DND-41 (cell line): ENCODE measurements around the gene KMT5B.

Source experiments
- EZH2 ChIP-seq: IDR thresholded peaks from 3 replicates; pipeline ENCODE4 v1.6.1; 2012; ENCODE audit warnings: borderline replicate concordance, low read depth, mild to moderate bottlenecking, moderate library complexity, low read length, inconsistent platforms; ENCODE audit not compliant: severe bottlenecking
- TF ChIP-seq, protein P1 (sequence below): IDR thresholded peaks from 2 replicates; pipeline ENCODE4 v1.5.1; 2012; ENCODE audit warnings: borderline replicate concordance, low read length, moderate library complexity, mild to moderate bottlenecking; ENCODE audit not compliant: poor library complexity, severe bottlenecking; ENCODE audit errors: extremely low read depth

DNA sequence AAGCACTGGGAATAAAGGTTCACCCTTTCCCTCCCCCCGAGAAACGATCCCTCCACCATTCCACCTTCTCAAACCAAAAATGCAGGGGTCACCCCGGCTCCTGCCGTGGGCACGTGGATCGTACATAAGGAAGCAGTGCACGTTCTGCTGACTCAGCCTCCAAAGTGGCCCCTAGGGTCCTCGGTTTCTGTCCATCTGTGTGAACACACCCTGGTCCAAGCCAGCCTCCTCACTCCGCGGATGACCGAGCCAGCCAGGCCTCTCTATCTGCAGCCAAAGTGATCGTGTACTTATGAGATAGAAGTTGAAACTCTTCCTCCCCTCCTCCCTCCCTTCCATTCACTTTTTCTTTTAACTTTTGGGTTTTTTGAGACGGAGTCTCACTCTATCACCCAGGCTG lies 42.4 kb upstream of the KMT5B start:
- TF ChIP-seq, protein P1, sequence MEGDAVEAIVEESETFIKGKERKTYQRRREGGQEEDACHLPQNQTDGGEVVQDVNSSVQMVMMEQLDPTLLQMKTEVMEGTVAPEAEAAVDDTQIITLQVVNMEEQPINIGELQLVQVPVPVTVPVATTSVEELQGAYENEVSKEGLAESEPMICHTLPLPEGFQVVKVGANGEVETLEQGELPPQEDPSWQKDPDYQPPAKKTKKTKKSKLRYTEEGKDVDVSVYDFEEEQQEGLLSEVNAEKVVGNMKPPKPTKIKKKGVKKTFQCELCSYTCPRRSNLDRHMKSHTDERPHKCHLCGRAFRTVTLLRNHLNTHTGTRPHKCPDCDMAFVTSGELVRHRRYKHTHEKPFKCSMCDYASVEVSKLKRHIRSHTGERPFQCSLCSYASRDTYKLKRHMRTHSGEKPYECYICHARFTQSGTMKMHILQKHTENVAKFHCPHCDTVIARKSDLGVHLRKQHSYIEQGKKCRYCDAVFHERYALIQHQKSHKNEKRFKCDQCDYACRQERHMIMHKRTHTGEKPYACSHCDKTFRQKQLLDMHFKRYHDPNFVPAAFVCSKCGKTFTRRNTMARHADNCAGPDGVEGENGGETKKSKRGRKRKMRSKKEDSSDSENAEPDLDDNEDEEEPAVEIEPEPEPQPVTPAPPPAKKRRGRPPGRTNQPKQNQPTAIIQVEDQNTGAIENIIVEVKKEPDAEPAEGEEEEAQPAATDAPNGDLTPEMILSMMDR: no peak
- no peak for TF ChIP-seq EZH2
